Measurements from ENCODE around the gene EIF2AK3. TPM values are rescaled to one million over a fixed set of nuclear protein-coding genes. Genes with fewer than 3 reads are reported as not detected.

EIF2AK3 gene
- total RNA-seq, 3 donors from 2014 or later: 18.1 to 39.1 (median 34.4) TPM

GRCh38 chr2:88564402-88564801, 62.9 kb downstream of the EIF2AK3 start:
- no peak overlapping the region for H3K27ac ChIP-seq
- no peak for DNase-seq (ENCODE audit: low spot score in 2 of 2)
- intact Hi-C loops (cut with DNase I; ENCODE audit: low total_unique reads): no loop called here
- H3K4me1 ChIP-seq: no peaks in the 10 kb centered on the region
- no peaks in the 10 kb centered on the region for H3K27me3 ChIP-seq
- H3K9me3 ChIP-seq: no peaks in the 10 kb centered on the region
- TF ChIP-seq CTCF (IDR thresholded peaks at IDR 0.05) (no peak), POLR2AphosphoS5 (IDR thresholded peaks at IDR 0.05) (no peak), POLR2A (IDR thresholded peaks at IDR 0.05) (no peak)
- no peaks in the 10 kb centered on the region for H3K36me3 ChIP-seq
- H3K4me3 ChIP-seq: no peak overlapping the region

GRCh38 chr2:88563129-88563528, 64.1 kb downstream of the EIF2AK3 start:
- no peak overlapping the region for H3K27ac ChIP-seq
- H3K27me3 ChIP-seq: no peaks in the 10 kb centered on the region
- H3K4me1 ChIP-seq: no peaks in the 10 kb centered on the region
- intact Hi-C loops (cut with DNase I; ENCODE audit: low total_unique reads): no loop called here
- H3K4me3 ChIP-seq: no peak overlapping the region
- no peak for DNase-seq (ENCODE audit: low spot score in 2 of 2)
- no peak for TF ChIP-seq POLR2A (IDR thresholded peaks at IDR 0.05)
- no peak for TF ChIP-seq CTCF (IDR thresholded peaks at IDR 0.05)
- TF ChIP-seq POLR2AphosphoS5 (IDR thresholded peaks at IDR 0.05): no peak
- H3K36me3 ChIP-seq: peaks cover 5% of the 10 kb centered on the region
- no peaks in the 10 kb centered on the region for H3K9me3 ChIP-seq

- DNase-seq (ENCODE audit: low spot score in 2 of 2): no peak
- intact Hi-C loops (cut with DNase I; ENCODE audit: low total_unique reads): no loop called here
- H3K4me3 ChIP-seq: no peak overlapping the region
- TF ChIP-seq POLR2AphosphoS5 (IDR thresholded peaks at IDR 0.05) (no peak), CTCF (IDR thresholded peaks at IDR 0.05) (no peak), POLR2A (IDR thresholded peaks at IDR 0.05) (no peak)
- H3K36me3 ChIP-seq: peaks cover 5% of the 10 kb centered on the region
- H3K27ac ChIP-seq: no peak overlapping the region
- H3K27me3 ChIP-seq: no peaks in the 10 kb centered on the region
- H3K4me1 ChIP-seq: no peaks in the 10 kb centered on the region
- H3K9me3 ChIP-seq: no peaks in the 10 kb centered on the region
Measured at GRCh38 chr2:88561646-88562388, 65.4 kb downstream of the EIF2AK3 start.

GRCh38 chr2:88560619-88561307, 66.5 kb downstream of the EIF2AK3 start:
- Histone ChIP-seq H3K4me1 (no peaks in the 10 kb centered on the region), H3K27me3 (no peaks in the 10 kb centered on the region), H3K27ac (no peak overlapping the region), H3K4me3 (no peak overlapping the region), H3K36me3 (peaks cover 5% of the 10 kb centered on the region), H3K9me3 (no peaks in the 10 kb centered on the region)
- intact Hi-C loops (cut with DNase I; ENCODE audit: low total_unique reads): no loop called here
- DNase-seq (ENCODE audit: low spot score in 2 of 2): no peak
- TF ChIP-seq CTCF (IDR thresholded peaks at IDR 0.05) (no peak), POLR2A (IDR thresholded peaks at IDR 0.05) (no peak), POLR2AphosphoS5 (IDR thresholded peaks at IDR 0.05) (no peak)

- intact Hi-C loops (cut with DNase I; ENCODE audit: low total_unique reads): no loop called here
- H3K36me3 ChIP-seq: peaks cover 5% of the 10 kb centered on the region
Measured at GRCh38 chr2:88557290-88557689, 70.0 kb downstream of the EIF2AK3 start.

More at GRCh38 chr2:88557290-88557689, 70.0 kb downstream of the EIF2AK3 start:
- no peaks in the 10 kb centered on the region for H3K4me1 ChIP-seq
- H3K27ac ChIP-seq: no peak overlapping the region
- H3K4me3 ChIP-seq: no peak overlapping the region
- no peaks in the 10 kb centered on the region for H3K27me3 ChIP-seq
- no peak for DNase-seq (ENCODE audit: low spot score in 2 of 2)
- TF ChIP-seq POLR2AphosphoS5 (IDR thresholded peaks at IDR 0.05) (no peak), CTCF (IDR thresholded peaks at IDR 0.05) (no peak), POLR2A (IDR thresholded peaks at IDR 0.05) (no peak)
- no peaks in the 10 kb centered on the region for H3K9me3 ChIP-seq
